WTC11 (cell line): ENCODE measurements around the gene VIPR2.

Source experiments
- RELA ChIP-seq: sonication (generic); formaldehyde crosslinking; IDR thresholded peaks from 2 replicates; pipeline ENCODE4 v1.8.1; 2022; ENCODE audit warnings: missing genetic modification reagents, mild to moderate bottlenecking, borderline replicate concordance
- TCF7 ChIP-seq: sonication (generic); formaldehyde crosslinking; IDR thresholded peaks from 2 replicates; pipeline ENCODE4 v1.8.0; 2022; ENCODE audit warnings: mild to moderate bottlenecking, low read depth, missing genetic modification reagents, moderate library complexity

- TF ChIP-seq RELA (no peak), TCF7 (no peak)
Measured at GRCh38 chr7:159121068-159121467, 23.6 kb downstream of the VIPR2 start.
